Astrocyte (in vitro differentiated cells and primary cell): ENCODE data around the gene MAP2K2. TPM values are rescaled to one million over a fixed set of nuclear protein-coding genes. Genes with fewer than 3 reads are reported as not detected.

Experiments used
- DNase-seq: peaks from one replicate; pipeline ENCODE4 v3.0.0-alpha.2; 2010; ENCODE audit warnings: low read depth
- FAIRE-seq: peaks from 2 replicates; lab custom pipeline; 2011; peaks lifted over from hg19 to GRCh38; lab: Jason Lieb, UNC
- H2AFZ ChIP-seq: 2 replicates; pipeline ENCODE4 v1.6.0; 2012; ENCODE audit warnings: low read depth, low read length, inconsistent platforms
- H3K27ac ChIP-seq: 2 replicates; pipeline ENCODE4 v1.5.1; 2011; ENCODE audit warnings: low read depth, low read length, inconsistent platforms
- H3K27me3 ChIP-seq: 2 replicates; pipeline ENCODE4 v1.6.0; 2011; ENCODE audit warnings: low read length, inconsistent platforms; ENCODE audit not compliant: insufficient read depth
- H3K36me3 ChIP-seq: 2 replicates; pipeline ENCODE4 v1.5.1; 2011; ENCODE audit warnings: low read length, inconsistent platforms; ENCODE audit not compliant: insufficient read depth
- H3K4me1 ChIP-seq: 2 replicates; pipeline ENCODE4 v1.5.1; 2011; ENCODE audit warnings: low read length, inconsistent platforms; ENCODE audit not compliant: insufficient read depth
- H3K4me2 ChIP-seq: 2 replicates; pipeline ENCODE4 v1.6.0; 2012; ENCODE audit warnings: low read length, inconsistent platforms
- H3K4me3 ChIP-seq: 2 replicates; pipeline ENCODE4 v1.5.1; 2011; ENCODE audit warnings: low read depth, mild to moderate bottlenecking, low read length, inconsistent platforms; ENCODE audit not compliant: insufficient read depth
- H3K79me2 ChIP-seq: 2 replicates; pipeline ENCODE4 v1.6.0; 2012; ENCODE audit warnings: mild to moderate bottlenecking, low read length, inconsistent platforms; ENCODE audit not compliant: insufficient read depth
- H3K9ac ChIP-seq: 2 replicates; pipeline ENCODE4 v1.6.0; 2012; ENCODE audit warnings: mild to moderate bottlenecking, low read length, inconsistent platforms
- H3K9me3 ChIP-seq: 2 replicates; pipeline ENCODE4 v1.5.1; 2012; ENCODE audit warnings: low read depth, mild to moderate bottlenecking, low read length, inconsistent platforms; ENCODE audit not compliant: insufficient read depth
- H4K20me1 ChIP-seq: 2 replicates; pipeline ENCODE4 v1.6.0; 2012; ENCODE audit warnings: low read length, inconsistent platforms; ENCODE audit not compliant: insufficient read depth
- H3K27ac Mint-ChIP-seq: one replicate; pipeline ENCODE4 v1.8.0; 2021; ENCODE audit warnings: mild to moderate bottlenecking, mixed read lengths; ENCODE audit not compliant: unreplicated experiment
- H3K27me3 Mint-ChIP-seq: one replicate; pipeline ENCODE4 v1.8.0; 2021; ENCODE audit warnings: low read depth, mixed read lengths; ENCODE audit not compliant: unreplicated experiment
- H3K36me3 Mint-ChIP-seq: one replicate; pipeline ENCODE4 v1.8.0; 2021; ENCODE audit warnings: low read depth, mixed read lengths; ENCODE audit not compliant: unreplicated experiment
- H3K4me1 Mint-ChIP-seq: one replicate; pipeline ENCODE4 v1.8.0; 2021; ENCODE audit warnings: low read depth, mixed read lengths; ENCODE audit not compliant: unreplicated experiment
- H3K4me3 Mint-ChIP-seq: one replicate; pipeline ENCODE4 v1.8.0; 2021; ENCODE audit warnings: mild to moderate bottlenecking, moderate library complexity, mixed read lengths; ENCODE audit not compliant: unreplicated experiment
- H3K9me3 Mint-ChIP-seq: one replicate; pipeline ENCODE4 v1.8.0; 2021; ENCODE audit warnings: mild to moderate bottlenecking, mixed read lengths; ENCODE audit not compliant: unreplicated experiment
- EZH2 ChIP-seq: IDR thresholded peaks from 2 replicates; pipeline ENCODE4 v1.6.1; 2012; ENCODE audit warnings: mild to moderate bottlenecking, low read length, inconsistent platforms; ENCODE audit not compliant: insufficient read depth
- total RNA-seq: library from RNA; stranded (reverse); gene quantifications from 2 replicates; pipeline ENCODE4 v1.2.1, GENCODE V29; 2021
- TF ChIP-seq, protein P1 (sequence below): IDR thresholded peaks from 2 replicates; pipeline ENCODE4 v1.5.1; 2011; ENCODE audit warnings: low read depth, mild to moderate bottlenecking, inconsistent platforms, low read length, moderate library complexity; ENCODE audit not compliant: insufficient read depth

The MAP2K2 gene
- total RNA-seq, 1 donor from 2014 or later: 190 TPM

GRCh38 chr19:4100647-4101495 is 23.1 kb downstream of the MAP2K2 start:
- Histone ChIP-seq H3K36me3 (peaks cover 7% of the 10 kb centered on the region), H4K20me1 (peaks cover 14% of the 10 kb centered on the region), H3K79me2 (no peaks in the 10 kb centered on the region), H3K4me2 (no peak overlapping the region), H3K9me3 (no peaks in the 10 kb centered on the region), H3K4me1 (peaks cover 18% of the 10 kb centered on the region), H3K27me3 (no peaks in the 10 kb centered on the region), H3K4me3 (no peak overlapping the region), H3K9ac (no peak overlapping the region), H3K27ac (no peak overlapping the region), H2AFZ (no peak overlapping the region)
- no peaks in the 10 kb centered on the region for H3K9me3 Mint-ChIP-seq
- H3K27ac Mint-ChIP-seq: no peak overlapping the region
- no peak for FAIRE-seq
- DNase-seq: no peak
- peak overlapping the region; percentile 40 for H3K4me3 Mint-ChIP-seq
- H3K4me1 Mint-ChIP-seq: peaks cover 12% of the 10 kb centered on the region
- TF ChIP-seq, protein P1, sequence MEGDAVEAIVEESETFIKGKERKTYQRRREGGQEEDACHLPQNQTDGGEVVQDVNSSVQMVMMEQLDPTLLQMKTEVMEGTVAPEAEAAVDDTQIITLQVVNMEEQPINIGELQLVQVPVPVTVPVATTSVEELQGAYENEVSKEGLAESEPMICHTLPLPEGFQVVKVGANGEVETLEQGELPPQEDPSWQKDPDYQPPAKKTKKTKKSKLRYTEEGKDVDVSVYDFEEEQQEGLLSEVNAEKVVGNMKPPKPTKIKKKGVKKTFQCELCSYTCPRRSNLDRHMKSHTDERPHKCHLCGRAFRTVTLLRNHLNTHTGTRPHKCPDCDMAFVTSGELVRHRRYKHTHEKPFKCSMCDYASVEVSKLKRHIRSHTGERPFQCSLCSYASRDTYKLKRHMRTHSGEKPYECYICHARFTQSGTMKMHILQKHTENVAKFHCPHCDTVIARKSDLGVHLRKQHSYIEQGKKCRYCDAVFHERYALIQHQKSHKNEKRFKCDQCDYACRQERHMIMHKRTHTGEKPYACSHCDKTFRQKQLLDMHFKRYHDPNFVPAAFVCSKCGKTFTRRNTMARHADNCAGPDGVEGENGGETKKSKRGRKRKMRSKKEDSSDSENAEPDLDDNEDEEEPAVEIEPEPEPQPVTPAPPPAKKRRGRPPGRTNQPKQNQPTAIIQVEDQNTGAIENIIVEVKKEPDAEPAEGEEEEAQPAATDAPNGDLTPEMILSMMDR: no peak
- TF ChIP-seq EZH2: no peak
- H3K36me3 Mint-ChIP-seq: peaks cover 6% of the 10 kb centered on the region
- H3K27me3 Mint-ChIP-seq: no peaks in the 10 kb centered on the region

- Histone ChIP-seq H3K27me3 (no peaks in the 10 kb centered on the region), H3K36me3 (peaks cover 7% of the 10 kb centered on the region), H3K4me2 (no peak overlapping the region), H3K79me2 (no peaks in the 10 kb centered on the region), H3K9me3 (no peaks in the 10 kb centered on the region), H4K20me1 (peaks cover 1% of the 10 kb centered on the region), H3K27ac (no peak overlapping the region), H2AFZ (no peak overlapping the region), H3K4me3 (no peak overlapping the region), H3K9ac (no peak overlapping the region), H3K4me1 (peaks cover 2% of the 10 kb centered on the region)
- Mint-ChIP-seq H3K9me3 (no peaks in the 10 kb centered on the region), H3K27me3 (no peaks in the 10 kb centered on the region), H3K4me3 (no peak overlapping the region), H3K36me3 (peaks cover 6% of the 10 kb centered on the region), H3K27ac (no peak overlapping the region), H3K4me1 (peaks cover 2% of the 10 kb centered on the region)
- DNase-seq: no peak
- no peak for FAIRE-seq
- TF ChIP-seq, protein P1: no peak
- TF ChIP-seq EZH2: no peak
Observed at GRCh38 chr19:4099041-4099764, 24.7 kb downstream of the MAP2K2 start.
